NB4 (cell line): Measurements from ENCODE around the gene ZC3H13.

Experiments used
- CTCF ChIP-seq: IDR thresholded peaks from one replicate; pipeline ENCODE4 v1.5.1; 2012; ENCODE audit warnings: low read depth, low read length
- POLR2A ChIP-seq: IDR thresholded peaks from 2 replicates; pipeline ENCODE4 v1.6.1; 2011; ENCODE audit warnings: mild to moderate bottlenecking; ENCODE audit not compliant: insufficient read length; ENCODE audit errors: extremely low read depth
- TF ChIP-seq, protein P1 (sequence below): IDR thresholded peaks from 2 replicates; pipeline ENCODE4 v1.6.1; 2011; ENCODE audit warnings: low read depth, low read length

- no peak for TF ChIP-seq POLR2A
- TF ChIP-seq CTCF: no peak
- TF ChIP-seq, protein P1, sequence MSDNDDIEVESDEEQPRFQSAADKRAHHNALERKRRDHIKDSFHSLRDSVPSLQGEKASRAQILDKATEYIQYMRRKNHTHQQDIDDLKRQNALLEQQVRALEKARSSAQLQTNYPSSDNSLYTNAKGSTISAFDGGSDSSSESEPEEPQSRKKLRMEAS: no peak
Measured at GRCh38 chr13:46058268-46058667, 5.7 kb upstream of the ZC3H13 start.
